Neutrophil (primary cell): Measurements from ENCODE around the gene FN1.

Experiments
- H3K27ac ChIP-seq: fragments of 200-600 bp; sonication (generic); 2 replicates; pipeline ENCODE4 v1.5.1; 2016; ENCODE audit warnings: mild to moderate bottlenecking, moderate library complexity
- H3K27me3 ChIP-seq: fragments of 200-600 bp; sonication (generic); 2 replicates; pipeline ENCODE4 v1.6.0; 2016; ENCODE audit warnings: mild to moderate bottlenecking
- H3K36me3 ChIP-seq: fragments of 200-600 bp; sonication (generic); 2 replicates; pipeline ENCODE4 v1.5.1; 2017
- H3K4me1 ChIP-seq, 2 experiments: fragments of 200-600 bp in 1 of 2; sonication (generic) in 1 of 2; 1 replicate in 1 of 2; 2 replicates in 1 of 2; pipeline versions ENCODE4 v1.5.1 to v1.6.1; 2013 to 2016; ENCODE audit warnings: low read depth in 1 of 2, low read length in 1 of 2, mild to moderate bottlenecking in 1 of 2, moderate library complexity in 1 of 2; ENCODE audit not compliant: control insufficient read depth in 1 of 2, insufficient read depth in 1 of 2
- H3K4me3 ChIP-seq, 2 experiments: fragments of 200-600 bp in 1 of 2; sonication (generic) in 1 of 2; 1 replicate in 1 of 2; 2 replicates in 1 of 2; pipeline ENCODE4 v1.5.1; 2013 to 2016; ENCODE audit warnings: low read depth in 1 of 2, low read length in 1 of 2, mild to moderate bottlenecking in 1 of 2, moderate library complexity in 1 of 2
- H3K9me3 ChIP-seq: fragments of 200-600 bp; sonication (generic); 2 replicates; pipeline ENCODE4 v1.5.1; 2016
- TF ChIP-seq, protein P1 (sequence below): fragments of 200-600 bp; sonication (generic); IDR thresholded peaks from 2 replicates; pipeline ENCODE4 v1.5.1; 2016; ENCODE audit warnings: antibody characterized with exemption

Gene FN1

GRCh38 chr2:215435870-215436704 lies at the start of gene FN1:
TSS of gene FN1 (minus strand) at chr2:215436068. CDS start at chr2:215435802, 266 bp downstream.
- Histone ChIP-seq H3K27me3 (peaks cover 98% of the 10 kb centered on the region), H3K4me1 (peaks cover 5 to 13% of the 10 kb centered on the region in 2 experiments), H3K36me3 (no peaks in the 10 kb centered on the region), H3K9me3 (no peaks in the 10 kb centered on the region), H3K27ac (no peak within 1 kb of the TSS), H3K4me3 (peak within 1 kb of the TSS in 1 of 2 experiments; percentile 21)
- TF ChIP-seq, protein P1, sequence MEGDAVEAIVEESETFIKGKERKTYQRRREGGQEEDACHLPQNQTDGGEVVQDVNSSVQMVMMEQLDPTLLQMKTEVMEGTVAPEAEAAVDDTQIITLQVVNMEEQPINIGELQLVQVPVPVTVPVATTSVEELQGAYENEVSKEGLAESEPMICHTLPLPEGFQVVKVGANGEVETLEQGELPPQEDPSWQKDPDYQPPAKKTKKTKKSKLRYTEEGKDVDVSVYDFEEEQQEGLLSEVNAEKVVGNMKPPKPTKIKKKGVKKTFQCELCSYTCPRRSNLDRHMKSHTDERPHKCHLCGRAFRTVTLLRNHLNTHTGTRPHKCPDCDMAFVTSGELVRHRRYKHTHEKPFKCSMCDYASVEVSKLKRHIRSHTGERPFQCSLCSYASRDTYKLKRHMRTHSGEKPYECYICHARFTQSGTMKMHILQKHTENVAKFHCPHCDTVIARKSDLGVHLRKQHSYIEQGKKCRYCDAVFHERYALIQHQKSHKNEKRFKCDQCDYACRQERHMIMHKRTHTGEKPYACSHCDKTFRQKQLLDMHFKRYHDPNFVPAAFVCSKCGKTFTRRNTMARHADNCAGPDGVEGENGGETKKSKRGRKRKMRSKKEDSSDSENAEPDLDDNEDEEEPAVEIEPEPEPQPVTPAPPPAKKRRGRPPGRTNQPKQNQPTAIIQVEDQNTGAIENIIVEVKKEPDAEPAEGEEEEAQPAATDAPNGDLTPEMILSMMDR = no peak

DNA sequence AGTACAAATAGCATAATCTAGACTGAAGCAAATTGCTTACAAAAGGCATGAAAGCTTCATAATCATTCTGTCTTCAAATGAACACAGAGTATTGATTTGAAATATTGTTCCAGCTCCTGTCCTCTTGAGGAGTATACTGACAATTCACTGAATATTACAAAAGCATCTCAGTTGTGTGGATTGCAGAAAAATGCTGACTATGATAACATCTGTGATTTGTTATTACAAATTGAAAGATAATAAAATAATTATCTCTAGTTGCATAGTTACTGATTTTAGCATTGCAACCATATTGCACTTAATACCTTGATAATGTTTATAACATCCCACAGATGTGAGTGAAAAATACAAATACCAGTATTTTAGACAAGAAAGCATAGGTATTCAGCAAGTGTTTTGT lies 49.2 kb upstream of the FN1 start:
- no peaks in the 10 kb centered on the region for H3K4me1 ChIP-seq
- no peaks in the 10 kb centered on the region for H3K27me3 ChIP-seq
- H3K9me3 ChIP-seq = no peaks in the 10 kb centered on the region
- TF ChIP-seq, protein P1 = no peak
- H3K27ac ChIP-seq = no peak overlapping the region
- H3K4me3 ChIP-seq = no peak overlapping the region
- H3K36me3 ChIP-seq = no peaks in the 10 kb centered on the region

DNA sequence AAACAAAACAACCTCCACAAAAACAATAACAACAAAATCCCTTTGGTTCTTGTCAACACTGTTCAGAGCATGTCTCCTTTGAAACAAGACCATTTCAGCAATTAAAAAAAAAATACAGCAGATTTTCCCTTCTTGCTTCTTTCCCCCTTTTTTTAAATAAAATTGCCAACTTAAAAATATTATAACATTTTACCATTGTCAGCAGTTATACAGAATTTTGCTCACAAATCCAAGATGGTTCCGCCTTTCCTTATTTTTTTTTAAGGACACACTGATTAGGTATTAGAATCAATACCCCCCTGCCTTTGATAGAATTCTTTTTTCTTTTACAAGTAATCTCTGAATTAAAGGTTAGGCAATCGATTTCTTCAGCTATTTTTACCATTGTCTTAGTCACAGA lies 48.7 kb upstream of the FN1 start:
- Histone ChIP-seq H3K36me3 (no peaks in the 10 kb centered on the region), H3K27ac (no peak overlapping the region), H3K27me3 (no peaks in the 10 kb centered on the region), H3K9me3 (no peaks in the 10 kb centered on the region), H3K4me1 (no peaks in the 10 kb centered on the region), H3K4me3 (no peak overlapping the region)
- TF ChIP-seq, protein P1 = no peak

GRCh38 chr2:215483431-215483830 lies 47.6 kb upstream of the FN1 start:
- TF ChIP-seq, protein P1 = no peak

DNA sequence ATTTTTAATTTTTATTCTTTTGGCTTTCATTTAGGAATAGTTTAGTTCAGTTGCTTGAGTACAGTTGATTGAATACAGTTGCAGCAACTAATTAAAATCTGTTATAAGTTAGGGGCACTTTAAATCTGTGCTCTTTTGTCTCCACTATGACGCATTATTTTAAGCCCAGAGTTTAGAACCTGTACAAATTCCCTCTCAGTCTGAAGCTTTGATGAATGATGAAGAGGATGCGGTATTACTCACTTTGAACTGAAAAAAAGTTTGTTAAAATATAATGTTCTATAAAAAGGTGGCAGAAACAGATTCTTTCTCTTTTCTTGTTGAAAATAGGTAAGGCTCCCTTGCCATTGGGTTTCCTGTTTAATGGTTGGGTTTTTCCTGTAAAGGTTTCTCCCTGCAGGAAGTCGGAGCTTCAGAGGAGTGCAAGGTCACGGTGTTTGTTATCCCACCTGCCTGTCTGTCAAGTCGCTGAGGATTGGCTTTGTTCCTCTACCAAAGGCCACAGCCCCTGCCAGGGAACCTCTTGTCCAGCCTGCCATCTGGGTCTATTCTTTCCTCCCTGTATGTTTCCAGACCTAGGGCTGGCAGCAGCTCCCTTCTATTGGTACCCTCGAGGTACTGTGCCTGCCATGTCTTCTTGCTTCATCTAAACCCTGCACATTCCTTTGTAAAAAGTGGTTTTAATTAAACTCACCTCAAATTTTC lies 43.8 kb upstream of the FN1 start:
- Histone ChIP-seq H3K27ac (no peak overlapping the region), H3K36me3 (no peaks in the 10 kb centered on the region), H3K9me3 (no peaks in the 10 kb centered on the region), H3K27me3 (no peaks in the 10 kb centered on the region), H3K4me1 (no peaks in the 10 kb centered on the region), H3K4me3 (no peak overlapping the region)
- TF ChIP-seq, protein P1 = no peak

More at GRCh38 chr2:215483431-215483830, 47.6 kb upstream of the FN1 start:
- Histone ChIP-seq H3K9me3 (no peaks in the 10 kb centered on the region), H3K4me3 (no peak overlapping the region), H3K27me3 (no peaks in the 10 kb centered on the region), H3K27ac (no peak overlapping the region), H3K4me1 (no peaks in the 10 kb centered on the region), H3K36me3 (no peaks in the 10 kb centered on the region)
